HL-60 (cell line): ENCODE data around the gene RPS6KC1.

Experiments
- DNase-seq, 2 experiments: peaks; one replicate each; pipeline ENCODE4 v3.0.0-alpha.2; 2010 to 2020; ENCODE audit warnings: low read depth in 1 of 2, low spot score in 1 of 2
- H3K27ac ChIP-seq: fragments of 250-450 bp; sonication (Bioruptor Pico); replicated peaks from 2 replicates; pipeline ENCODE4 v1.5.1; 2020; ENCODE audit warnings: mild to moderate bottlenecking, moderate library complexity
- H3K27me3 ChIP-seq: fragments of 250-450 bp; sonication (Bioruptor Pico); 2 replicates; pipeline ENCODE4 v1.5.1; 2021; ENCODE audit warnings: mild to moderate bottlenecking, moderate library complexity; ENCODE audit not compliant: insufficient read depth, poor library complexity, severe bottlenecking
- H3K4me3 ChIP-seq: replicated peaks from 2 replicates; pipeline ENCODE4 v1.5.1; 2011; ENCODE audit warnings: mild to moderate bottlenecking, control low read depth, low read length; ENCODE audit not compliant: insufficient read depth
- CTCF ChIP-seq: IDR thresholded peaks from one replicate; pipeline ENCODE4 v1.5.1; 2011; ENCODE audit warnings: low read length, control low read depth, inconsistent platforms; ENCODE audit not compliant: insufficient read depth
- GABPA ChIP-seq: IDR thresholded peaks from 2 replicates; pipeline ENCODE4 v1.6.1; 2012; ENCODE audit warnings: low read depth
- POLR2AphosphoS5 ChIP-seq: IDR thresholded peaks from 2 replicates; pipeline ENCODE4 v1.6.1; 2012; ENCODE audit warnings: low read depth
- REST ChIP-seq: IDR thresholded peaks from 2 replicates; pipeline ENCODE4 v1.6.1; 2012; ENCODE audit warnings: low read depth; ENCODE audit not compliant: insufficient replicate concordance
- SPI1 ChIP-seq: IDR thresholded peaks from 2 replicates; pipeline ENCODE4 v1.6.1; 2012; ENCODE audit warnings: low read depth, mild to moderate bottlenecking, borderline replicate concordance

Gene RPS6KC1

GRCh38 chr1:213014642-213015041 lies 36.4 kb upstream of the RPS6KC1 start:
- TF ChIP-seq CTCF, result no peak
- no peaks in the 10 kb centered on the region for H3K27me3 ChIP-seq
- H3K27ac ChIP-seq, result peak overlapping the region; percentile 93
- DNase-seq, result peak in 1 of 2 experiments; percentile 59
- peak overlapping the region; percentile 67 for H3K4me3 ChIP-seq

- peak within 1 kb of the TSS; percentile 67 for H3K4me3 ChIP-seq
- TF ChIP-seq SPI1 (no peak; the same call in 1 of the 2 replicates), REST (peak; percentile 14), POLR2AphosphoS5 (peak; percentile 56; the same call in 1 of the 2 replicates)
These were observed 35.7 kb upstream of the RPS6KC1 start, which contains the start of gene ANGEL2 for GRCh38 chr1:213015099-213016050. Gene ANGEL2 (minus strand): TSS chr1:213015867. CDS start chr1:213015671, 196 bp downstream.

GRCh38 chr1:213017447-213018273 lies 33.4 kb upstream of the RPS6KC1 start:
- Histone ChIP-seq H3K27me3 (no peaks in the 10 kb centered on the region), H3K27ac (no peak overlapping the region), H3K4me3 (no peak overlapping the region)
- DNase-seq, result no peak
- TF ChIP-seq GABPA, result no peak

More at GRCh38 chr1:213015099-213016050, 35.7 kb upstream of the RPS6KC1 start, which contains the start of gene ANGEL2:
- no peaks in the 10 kb centered on the region for H3K27me3 ChIP-seq
- peak within 1 kb of the TSS; percentile 93 for H3K27ac ChIP-seq
- peak; percentile 91 to 98 for DNase-seq

- H3K27ac ChIP-seq, result no peak overlapping the region
- no peak for DNase-seq
- TF ChIP-seq REST (no peak), CTCF (no peak)
- H3K27me3 ChIP-seq, result no peaks in the 10 kb centered on the region
- no peak overlapping the region for H3K4me3 ChIP-seq
These were observed 31.6 kb upstream of the RPS6KC1 start for GRCh38 chr1:213019450-213019849.
